GM12878 (cell line): Measurements from ENCODE around the gene MCRIP2. TPM values are rescaled to one million over a fixed set of nuclear protein-coding genes. Genes with fewer than 3 reads are reported as not detected.

Source experiments
- ATAC-seq: fragments of 200-7000 bp; cut with Tn5 transposase; 3 replicates; pipeline ENCODE4 v1.9.1; 2020; ENCODE audit warnings: mild to moderate bottlenecking, moderate library complexity
- BruUV-seq: library from RNA; stranded (reverse); fragments of 400-500 nt; replicated peaks from 2 replicates; lab custom pipeline; 2021; lab: Mats Ljungman, UMichigan
- CTCF ChIA-PET: fragments of 300-600 bp; sonication (Branson Sonifier 250); formaldehyde crosslinking; extraction: SDS; loops from one replicate; lab custom pipeline; 2021; ENCODE audit warnings: inconsistent platforms; lab: Yijun Ruan, JAX
- POLR2A ChIA-PET: fragments of 350-600 bp; formaldehyde crosslinking; extraction: SDS; loops from one replicate; lab custom pipeline; 2021; ENCODE audit warnings: inconsistent platforms; lab: Charles Lee
- RAD21 ChIA-PET: fragments of 300-600 bp; sonication (Branson Sonifier 250); formaldehyde crosslinking; loops from one replicate; lab custom pipeline; 2023; ENCODE audit warnings: antibody characterized with exemption; ENCODE audit not compliant: unreplicated experiment; lab: Charles Lee
- SMC1A ChIA-PET: fragments of 300-600 bp; sonication (Branson Sonifier 250); formaldehyde crosslinking; loops from one replicate; lab custom pipeline; 2023; ENCODE audit not compliant: unreplicated experiment, uncharacterized antibody; lab: Charles Lee
- DNase-seq: peaks from one replicate; pipeline ENCODE4 v3.0.0-alpha.2; 2011; ENCODE audit warnings: low read depth, low spot score
- FAIRE-seq: peaks from 3 replicates; lab custom pipeline; 2011; peaks lifted over from hg19 to GRCh38; lab: Jason Lieb, UNC
- H2AFZ ChIP-seq: 2 replicates; pipeline ENCODE4 v1.6.0; 2011; ENCODE audit warnings: low read depth, low read length, control low read depth; ENCODE audit not compliant: control insufficient read depth
- H3K27ac ChIP-seq: 2 replicates; pipeline ENCODE4 v1.5.1; 2011; ENCODE audit warnings: control low read depth; ENCODE audit not compliant: control insufficient read depth, insufficient read depth
- H3K27me3 ChIP-seq, 2 experiments: replicated peaks in 1 of 2; 2 replicates each; pipeline versions ENCODE4 v1.6.0 to v1.6.1; 2011; ENCODE audit warnings: low read length in 1 of 2; ENCODE audit not compliant: control insufficient read depth in 2 of 2, insufficient read depth in 2 of 2
- H3K36me3 ChIP-seq, 2 experiments: 2 replicates each; pipeline ENCODE4 v1.5.1; 2011; ENCODE audit warnings: low read length in 1 of 2; ENCODE audit not compliant: control insufficient read depth in 2 of 2, insufficient read depth in 2 of 2
- H3K4me1 ChIP-seq: 2 replicates; pipeline ENCODE4 v1.6.1; 2011; ENCODE audit warnings: mild to moderate bottlenecking, low read length, moderate library complexity, mixed read lengths; ENCODE audit not compliant: control insufficient read depth, insufficient read depth
- H3K4me2 ChIP-seq: 2 replicates; pipeline ENCODE4 v1.6.0; 2011; ENCODE audit warnings: control low read depth; ENCODE audit not compliant: control insufficient read depth, insufficient read depth
- H3K4me3 ChIP-seq: fragments of 200-600 bp; sonication (generic); 2 replicates; pipeline ENCODE4 v1.5.1; 2016
- H3K79me2 ChIP-seq: 2 replicates; pipeline ENCODE4 v1.6.0; 2011; ENCODE audit warnings: low read length; ENCODE audit not compliant: control insufficient read depth, insufficient read depth
- H3K9ac ChIP-seq: 2 replicates; pipeline ENCODE4 v1.8.0; 2011; ENCODE audit warnings: low read length, control low read depth, mixed read lengths; ENCODE audit not compliant: control insufficient read depth, insufficient read depth
- H3K9me3 ChIP-seq: replicated peaks from 3 replicates; pipeline ENCODE4 v1.5.1; 2011; ENCODE audit warnings: mild to moderate bottlenecking, low read length; ENCODE audit not compliant: control insufficient read depth, insufficient read depth
- H4K20me1 ChIP-seq: 2 replicates; pipeline ENCODE4 v1.6.0; 2011; ENCODE audit not compliant: control insufficient read depth, insufficient read depth
- CBX3 ChIP-seq: fragments of 200-600 bp; sonication (generic); IDR thresholded peaks from 2 replicates; pipeline ENCODE4 v1.6.1; 2016; ENCODE audit warnings: low read depth, borderline replicate concordance
- ETV6 ChIP-seq, 2 experiments: fragments of 450-650 bp in 1 of 2; IDR thresholded peaks in 1 of 2; conservative IDR thresholded peaks in 1 of 2; 2 replicates each; pipeline ENCODE4 v1.6.1; 2014; ENCODE audit warnings: antibody characterized with exemption in 1 of 2, borderline replicate concordance in 1 of 2, low read depth in 1 of 2, mild to moderate bottlenecking in 1 of 2, moderate library complexity in 1 of 2
- FOS ChIP-seq: IDR thresholded peaks from 3 replicates; pipeline ENCODE4 v1.6.1; 2011; ENCODE audit warnings: borderline replicate concordance; ENCODE audit not compliant: insufficient read length; ENCODE audit errors: extremely low read depth
- GABPA ChIP-seq: IDR thresholded peaks from 2 replicates; pipeline ENCODE4 v1.6.1; 2014; ENCODE audit warnings: antibody characterized with exemption, low read depth, mild to moderate bottlenecking, inconsistent platforms
- NFYB ChIP-seq: IDR thresholded peaks from 2 replicates; pipeline ENCODE4 v1.6.1; 2011; ENCODE audit warnings: low read depth, mild to moderate bottlenecking, low read length, improper control_type of control experiment, moderate library complexity; ENCODE audit not compliant: insufficient read depth
- REST ChIP-seq: IDR thresholded peaks from 2 replicates; pipeline ENCODE4 v1.6.1; 2012; ENCODE audit warnings: mild to moderate bottlenecking, low read depth, low read length
- SKIL ChIP-seq: fragments of 450-650 bp; IDR thresholded peaks from 2 replicates; pipeline ENCODE4 v1.6.1; 2017; ENCODE audit warnings: mild to moderate bottlenecking, low read depth, inconsistent platforms; ENCODE audit not compliant: poor library complexity, severe bottlenecking
- SMC3 ChIP-seq: IDR thresholded peaks from 2 replicates; pipeline ENCODE4 v1.6.1; 2011; ENCODE audit warnings: low read length, improper control_type of control experiment, borderline replicate concordance
- SRF ChIP-seq, 2 experiments: IDR thresholded peaks; 2 replicates each; pipeline ENCODE4 v1.6.1; 2011; ENCODE audit warnings: low read depth in 2 of 2, low read length in 2 of 2, mild to moderate bottlenecking in 1 of 2, moderate library complexity in 1 of 2
- TAF1 ChIP-seq: IDR thresholded peaks from 2 replicates; pipeline ENCODE4 v1.6.1; 2011; ENCODE audit warnings: mild to moderate bottlenecking, low read depth, low read length, borderline replicate concordance
- WGBS: methylation state at CpG from one replicate; pipeline ENCODE4 v1.1.6; 2016; ENCODE audit warnings: low lambda C conversion rate; ENCODE audit not compliant: insufficient replicate concordance, insufficient coverage; ENCODE audit errors: missing lambda C conversion rate; 5-methylcytosine and 5-hydroxymethylcytosine counted together
- in situ Hi-C: fragments of 300-500 bp; cut with MboI; formaldehyde crosslinking; loops from 9 replicates; pipeline ENCODE4 v1.14.3; 2018; ENCODE audit warnings: mixed read lengths
- intact Hi-C: fragments of 100-400 bp; cut with micrococcal nuclease; formaldehyde crosslinking; loops from one replicate; pipeline ENCODE4 v1.14.2; 2022; ENCODE audit not compliant: unreplicated experiment
- polyA plus RNA-seq, 11 experiments: library from polyadenylated mRNA; depleted of rRNA in 4 of 11; unstranded in 6 of 11; stranded (reverse) in 5 of 11; fragments of >200 nt; fragmentation: Nextera tagmentation in 4 of 11; fragmentation: Illumina TruSeq in 1 of 11; extraction: Ambion mirVana in 4 of 11; extraction: Trizol in 1 of 11; gene quantifications; 1 replicate in 1 of 11; 2 replicates in 10 of 11; pipeline versions ENCODE4 v1.2.1 to v1.2.3, GENCODE V29; 2011 to 2016; ENCODE audit warnings: inconsistent platforms in 2 of 11, missing spikeins in 2 of 11, low read depth in 1 of 11
- total RNA-seq, 4 experiments: library from RNA; depleted of rRNA in 3 of 4; stranded (reverse); fragments of >200 nt in 3 of 4; fragmentation: Illumina TruSeq in 1 of 4; extraction: Trizol in 1 of 4; gene quantifications; 2 replicates each; pipeline versions ENCODE4 v1.2.1 to v1.2.3, GENCODE V29; 2013 to 2021
- TF ChIP-seq, protein P1 (sequence below), 3 experiments: IDR thresholded peaks in 2 of 3; conservative IDR thresholded peaks in 1 of 3; 2 replicates each; pipeline ENCODE4 v1.5.1; 2011; ENCODE audit warnings: low read depth in 3 of 3, low read length in 3 of 3, mild to moderate bottlenecking in 3 of 3, control low read depth in 2 of 3, moderate library complexity in 2 of 3, inconsistent platforms in 1 of 3, mixed read lengths in 1 of 3; ENCODE audit not compliant: control insufficient read depth in 2 of 3, insufficient read depth in 1 of 3; ENCODE audit errors: extremely low read depth in 1 of 3

Gene MCRIP2
- total and polyA plus RNA-seq, 10 of the 15 experiments (the other 5 are each of a cell fraction or from before 2014, with no cell fraction given): 0.19 to 93.1 (median 57.9) TPM

DNA sequence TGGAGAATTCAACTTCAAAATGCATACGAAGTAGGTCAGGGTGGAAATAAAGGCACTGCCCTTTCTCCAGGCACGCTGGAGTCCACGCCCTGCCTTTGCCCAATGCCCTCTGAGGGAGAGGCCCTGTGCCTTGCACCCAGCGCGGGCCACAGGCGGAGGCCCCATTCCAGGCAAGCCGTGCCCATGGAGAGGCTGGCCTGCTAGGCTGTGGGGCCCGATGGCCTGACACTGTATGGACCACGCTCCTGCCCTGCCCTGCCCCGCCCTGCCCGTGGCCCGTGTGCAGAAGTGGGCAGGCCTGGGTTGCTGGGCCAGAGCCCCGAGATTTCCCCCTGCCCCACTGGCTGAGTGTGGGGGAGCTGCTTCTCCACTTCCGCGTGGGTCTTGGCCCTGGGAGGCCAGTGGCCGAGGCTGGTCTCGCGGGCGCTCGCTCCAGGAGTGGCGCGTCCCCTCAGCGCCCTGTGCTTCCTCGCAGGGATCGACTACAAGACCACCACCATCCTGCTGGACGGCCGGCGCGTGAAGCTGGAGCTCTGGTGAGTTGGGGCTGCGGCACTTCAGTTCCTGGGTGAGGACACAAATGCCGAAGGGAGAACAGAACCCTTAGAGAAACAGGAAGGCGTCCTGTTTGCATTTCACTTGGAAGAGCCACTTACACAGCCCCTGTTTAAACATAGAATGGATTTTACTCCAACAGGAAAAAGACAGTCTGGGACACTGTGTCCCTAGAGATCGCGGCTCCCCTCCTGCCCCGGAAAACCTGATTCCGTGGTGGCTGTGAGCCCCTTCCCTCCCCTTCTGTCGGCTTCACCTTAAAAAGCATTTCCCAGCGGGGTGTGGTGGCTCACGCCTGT lies 24.7 kb upstream of the MCRIP2 start:
- in situ Hi-C loops: no loop called here
- TF ChIP-seq SRF (IDR thresholded peaks at IDR 0.05; ENCODE audit: low read depth in 2 of 2, low read length in 2 of 2) (no peak), FOS (no peak), CBX3 (no peak), REST (no peak), SKIL (no peak), GABPA (no peak), SMC3 (no peak), NFYB (no peak), TAF1 (no peak), ETV6 (conservative IDR thresholded peaks at IDR 0.05 in 1 of 2, IDR thresholded peaks at IDR 0.05 in 1 of 2; ENCODE audit: borderline replicate concordance in 1 of 2, low read depth in 1 of 2) (no peak)
- TF ChIP-seq, protein P1, sequence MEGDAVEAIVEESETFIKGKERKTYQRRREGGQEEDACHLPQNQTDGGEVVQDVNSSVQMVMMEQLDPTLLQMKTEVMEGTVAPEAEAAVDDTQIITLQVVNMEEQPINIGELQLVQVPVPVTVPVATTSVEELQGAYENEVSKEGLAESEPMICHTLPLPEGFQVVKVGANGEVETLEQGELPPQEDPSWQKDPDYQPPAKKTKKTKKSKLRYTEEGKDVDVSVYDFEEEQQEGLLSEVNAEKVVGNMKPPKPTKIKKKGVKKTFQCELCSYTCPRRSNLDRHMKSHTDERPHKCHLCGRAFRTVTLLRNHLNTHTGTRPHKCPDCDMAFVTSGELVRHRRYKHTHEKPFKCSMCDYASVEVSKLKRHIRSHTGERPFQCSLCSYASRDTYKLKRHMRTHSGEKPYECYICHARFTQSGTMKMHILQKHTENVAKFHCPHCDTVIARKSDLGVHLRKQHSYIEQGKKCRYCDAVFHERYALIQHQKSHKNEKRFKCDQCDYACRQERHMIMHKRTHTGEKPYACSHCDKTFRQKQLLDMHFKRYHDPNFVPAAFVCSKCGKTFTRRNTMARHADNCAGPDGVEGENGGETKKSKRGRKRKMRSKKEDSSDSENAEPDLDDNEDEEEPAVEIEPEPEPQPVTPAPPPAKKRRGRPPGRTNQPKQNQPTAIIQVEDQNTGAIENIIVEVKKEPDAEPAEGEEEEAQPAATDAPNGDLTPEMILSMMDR (IDR thresholded peaks at IDR 0.05 in 2 of 3, conservative IDR thresholded peaks at IDR 0.05 in 1 of 3; ENCODE audit: control insufficient read depth in 2 of 3, extremely low read depth in 1 of 3, insufficient read depth in 1 of 3, low read depth in 3 of 3, low read length in 3 of 3): no peak

More for the DNA sequence above, 24.7 kb upstream of the MCRIP2 start:
- WGBS: 93% methylated on average over 39 of the region's 39 CpGs
- Histone ChIP-seq H3K4me2 (no peak overlapping the region), H3K4me3 (no peak overlapping the region), H3K79me2 (no peaks in the 10 kb centered on the region), H3K4me1 (no peaks in the 10 kb centered on the region), H3K9me3 (no peaks in the 10 kb centered on the region), H4K20me1 (no peaks in the 10 kb centered on the region), H3K36me3 (no peaks in the 10 kb centered on the region), H2AFZ (no peak overlapping the region), H3K27ac (no peak overlapping the region), H3K9ac (no peak overlapping the region), H3K27me3 (no peaks in the 10 kb centered on the region)
- no peak for ATAC-seq
- intact Hi-C loops: no loop called here
- no peak for FAIRE-seq
- ChIA-PET POLR2A (no interaction called here), CTCF (no interaction called here), SMC1A (no interaction called here), RAD21 (no interaction called here)
- BruUV-seq: no TSS peak
- DNase-seq: no peak
